PC-3 (cell line): Measurements from ENCODE around the gene SRSF2. TPM values are rescaled to one million over a fixed set of nuclear protein-coding genes. Genes with fewer than 3 reads are reported as not detected.
A peak's percentile ranks its signal among the peaks of the same experiment; 100 is the strongest.

Experiments used
- ATAC-seq: fragments of 200-7000 bp; cut with Tn5 transposase; 2 replicates; pipeline ENCODE4 v1.9.1; 2020; ENCODE audit warnings: mild to moderate bottlenecking, moderate library complexity
- Bru-seq: library from RNA; stranded (reverse); fragments of 400-500 nt; gene quantifications from one replicate; lab custom pipeline; 2021; lab: Mats Ljungman, UMichigan
- BruChase-seq, 2 experiments: library from RNA; stranded (reverse); fragments of 400-500 nt; gene quantifications; one replicate each; lab custom pipeline; 2021; lab: Mats Ljungman, UMichigan
- BruUV-seq: library from RNA; stranded (reverse); fragments of 400-500 nt; replicated peaks from 2 replicates; lab custom pipeline; 2021; lab: Mats Ljungman, UMichigan
- CTCF ChIA-PET: fragments of 300-600 bp; sonication (Branson Sonifier 250); formaldehyde crosslinking; loops from one replicate; lab custom pipeline; 2022; ENCODE audit warnings: antibody characterized with exemption; lab: Charles Lee
- POLR2A ChIA-PET: fragments of 300-600 bp; sonication (Branson Sonifier 250); formaldehyde crosslinking; loops from one replicate; lab custom pipeline; 2022; ENCODE audit warnings: antibody characterized with exemption; ENCODE audit not compliant: unreplicated experiment; lab: Charles Lee
- DNase-seq: peaks from one replicate; pipeline ENCODE4 v3.0.0-alpha.2; 2015
- H2AFZ ChIP-seq: fragments of 300-600 bp; sonication (generic); 2 replicates; pipeline ENCODE4 v1.6.0; 2016; ENCODE audit warnings: antibody characterized with exemption, low read length
- H3F3A ChIP-seq: fragments of 300-600 bp; sonication (generic); one replicate; pipeline ENCODE4 v1.6.0; 2017; ENCODE audit warnings: antibody characterized with exemption, low read length, control low read depth, mild to moderate bottlenecking; ENCODE audit not compliant: unreplicated experiment
- H3K27ac ChIP-seq: fragments of 300-600 bp; sonication (generic); 2 replicates; pipeline ENCODE4 v1.5.1; 2016; ENCODE audit warnings: mild to moderate bottlenecking, low read length
- H3K27me3 ChIP-seq: fragments of 300-600 bp; sonication (generic); 2 replicates; pipeline ENCODE4 v1.6.1; 2016; ENCODE audit warnings: low read length, mixed read lengths
- H3K36me3 ChIP-seq: fragments of 300-600 bp; sonication (generic); 2 replicates; pipeline ENCODE4 v1.6.1; 2016; ENCODE audit warnings: low read depth, mixed run types, low read length, mixed read lengths
- H3K4me1 ChIP-seq: fragments of 300-600 bp; sonication (generic); 2 replicates; pipeline ENCODE4 v1.5.1; 2016; ENCODE audit warnings: low read length; ENCODE audit not compliant: insufficient read depth
- H3K4me2 ChIP-seq: fragments of 300-600 bp; sonication (generic); 2 replicates; pipeline ENCODE4 v1.6.0; 2016; ENCODE audit warnings: low read length
- H3K4me3 ChIP-seq: fragments of 300-600 bp; sonication (generic); 2 replicates; pipeline ENCODE4 v1.5.1; 2016; ENCODE audit warnings: mild to moderate bottlenecking, low read length, mixed read lengths
- H3K79me2 ChIP-seq: fragments of 300-600 bp; sonication (generic); 2 replicates; pipeline ENCODE4 v1.6.1; 2017; ENCODE audit warnings: low read length, mixed read lengths
- H3K9ac ChIP-seq: fragments of 300-600 bp; sonication (generic); 2 replicates; pipeline ENCODE4 v1.6.0; 2016; ENCODE audit warnings: mild to moderate bottlenecking, low read length
- H3K9me2 ChIP-seq: fragments of 300-600 bp; sonication (generic); replicated peaks from 2 replicates; pipeline ENCODE4 v1.6.1; 2016; ENCODE audit warnings: mixed run types, low read length, mixed read lengths
- H3K9me3 ChIP-seq: fragments of 300-600 bp; sonication (generic); 2 replicates; pipeline ENCODE4 v1.6.1; 2016; ENCODE audit warnings: low read length, mixed read lengths
- H4K20me1 ChIP-seq: fragments of 300-600 bp; sonication (generic); 2 replicates; pipeline ENCODE4 v1.6.1; 2016; ENCODE audit warnings: low read length, mixed read lengths
- CTCF ChIP-seq: fragments of 300-600 bp; sonication (generic); conservative IDR thresholded peaks from 2 replicates; pipeline ENCODE4 v1.5.1; 2017; ENCODE audit warnings: antibody characterized with exemption, low read depth, mild to moderate bottlenecking, low read length
- EZH2 ChIP-seq: fragments of 300-600 bp; sonication (generic); IDR thresholded peaks from one replicate; pipeline ENCODE4 v1.6.1; 2017; ENCODE audit warnings: antibody characterized with exemption, mild to moderate bottlenecking, low read length; ENCODE audit not compliant: unreplicated experiment
- EZH2phosphoT487 ChIP-seq: fragments of 300-600 bp; sonication (generic); IDR thresholded peaks from 2 replicates; pipeline ENCODE4 v1.6.1; 2018; ENCODE audit warnings: mild to moderate bottlenecking, antibody characterized with exemption, low read length, borderline replicate concordance
- intact Hi-C: fragments of 100-400 bp; cut with micrococcal nuclease; formaldehyde crosslinking; loops from 2 replicates; pipeline ENCODE4 v1.9.0; 2023
- long read RNA-seq: library from polyadenylated mRNA; unstranded; transcript quantifications from one replicate; pipeline ENCODE4 v2.0.0, GENCODE V29; 2021; ENCODE audit not compliant: unreplicated experiment
- total RNA-seq: library from RNA; depleted of rRNA; stranded (reverse); fragments of >200 nt; gene quantifications from 2 replicates; pipeline ENCODE4 v1.2.3, GENCODE V29; 2014; rRNA removed

Gene SRSF2
- total RNA-seq (562 and 859 TPM in 2 replicates), Bru-seq, nascent RNA (percentile 99 among the genes with signal in this experiment), BruChase-seq, experiment 1, labeled RNA remaining after a 6-hour chase (percentile 100 among the genes with signal in this experiment), BruChase-seq, experiment 2, labeled RNA remaining after a 2-hour chase (percentile 100 among the genes with signal in this experiment)
- long read RNA-seq, transcript SRSF2-204 (5 exons, 1,357 nt) = minor isoform, 11 of 246 reads
- long read RNA-seq, transcript SRSF2-202 (3 exons, 1,927 nt) = major isoform, 91 of 246 reads
- long read RNA-seq, transcript SRSF2-208 (4 exons, 1,359 nt) = minor isoform, 13 of 246 reads
- long read RNA-seq, transcript SRSF2-203 (2 exons, 2,885 nt) = minor isoform, 30 of 246 reads
- long read RNA-seq, partial matches to known transcripts = 72 of 246 reads
- long read RNA-seq, other reads (novel, unspliced or antisense) = 26 of 246 reads

- peaks cover 80% of the 10 kb centered on the region for H3K79me2 ChIP-seq
- H3K9me2 ChIP-seq = no peaks in the 10 kb centered on the region
- H3K9me3 ChIP-seq = no peaks in the 10 kb centered on the region
- H3K4me2 ChIP-seq = peak within 1 kb of the TSS; percentile 91
- peaks cover 43% of the 10 kb centered on the region for H3K36me3 ChIP-seq
- H3K9ac ChIP-seq = peak within 1 kb of the TSS; percentile 98
- no peaks in the 10 kb centered on the region for H3K27me3 ChIP-seq
- H4K20me1 ChIP-seq = peaks cover 45% of the 10 kb centered on the region
- peaks cover 24% of the 10 kb centered on the region for H3F3A ChIP-seq
- peak within 1 kb of the TSS; percentile 89 for H3K27ac ChIP-seq
- TF ChIP-seq CTCF (no peak), EZH2phosphoT487 (no peak), EZH2 (no peak)
- BruUV-seq = no TSS peak
- peaks cover 37% of the 10 kb centered on the region for H3K4me1 ChIP-seq
- H2AFZ ChIP-seq = peak within 1 kb of the TSS; percentile 74
- POLR2A ChIA-PET = interaction anchor here (0.5 kb wide), 1 partner anchor 14 kb away, joined by 3 read pairs; no protein-coding TSS in a partner anchor
- ATAC-seq (peak; percentile 68), DNase-seq (peak; percentile 100)
- peak within 1 kb of the TSS; percentile 89 for H3K4me3 ChIP-seq
- intact Hi-C loops = loop anchor here (10.0 kb wide), 1 partner anchor 548 kb away; no protein-coding TSS in a partner anchor
- CTCF ChIA-PET = interaction anchor here (0.6 kb wide), 1 partner anchor 1138 kb away, joined by 9 read pairs; no protein-coding TSS in a partner anchor
Observed at GRCh38 chr17:76737082-76737675, at the start of gene SRSF2. Gene SRSF2, minus strand, starts transcription at chr17:76737331. Its CDS starts 171 bp downstream, at chr17:76737160.

GRCh38 chr17:76784926-76785325 lies 47.8 kb upstream of the SRSF2 start:
- H3K9me3 ChIP-seq = no peaks in the 10 kb centered on the region
- H3K4me3 ChIP-seq = no peak overlapping the region
- H3K9me2 ChIP-seq = no peaks in the 10 kb centered on the region
- ChIA-PET CTCF (no interaction called here), POLR2A (no interaction called here)
- no peak overlapping the region for H3K27ac ChIP-seq
- no peaks in the 10 kb centered on the region for H4K20me1 ChIP-seq
- no peaks in the 10 kb centered on the region for H3K27me3 ChIP-seq
- H3K4me2 ChIP-seq = no peak overlapping the region
- BruUV-seq = no TSS peak
- no peak overlapping the region for H2AFZ ChIP-seq
- no peaks in the 10 kb centered on the region for H3F3A ChIP-seq
- TF ChIP-seq EZH2phosphoT487 (no peak), EZH2 (no peak), CTCF (no peak)
- intact Hi-C loops = no loop called here
- no peaks in the 10 kb centered on the region for H3K79me2 ChIP-seq
- H3K36me3 ChIP-seq = 0 out of 2 replicates have a peak, but pooled peaks cover 3% of the 10 kb centered on the region
- ATAC-seq = no peak
- H3K9ac ChIP-seq = no peak overlapping the region
- H3K4me1 ChIP-seq = peaks cover 10% of the 10 kb centered on the region
- no peak for DNase-seq
